Activated naive CD4-positive, alpha-beta T cell treated with anti-CD3 and anti-CD28 coated beads, Interleukin-2, amount 10 ng/mL, durations not matched to agents 7 days and 5 days (primary cell): Measurements from ENCODE around the gene FBXO2.
A peak's percentile ranks its signal among the peaks of the same experiment; 100 is the strongest.

Experiments
- CTCF ChIA-PET: fragments of 350-600 bp; sonication (Branson Sonifier 250); formaldehyde crosslinking; loops from one replicate; lab custom pipeline; 2021; ENCODE audit warnings: antibody characterized with exemption; lab: Charles Lee
- DNase-seq: peaks from one replicate; pipeline ENCODE4 v3.0.0-alpha.2; 2020
- H3K27ac Mint-ChIP-seq: one replicate; pipeline ENCODE4 v1.8.0; 2021; ENCODE audit warnings: mild to moderate bottlenecking, moderate library complexity, mixed read lengths
- H3K27me3 Mint-ChIP-seq: one replicate; pipeline ENCODE4 v1.8.0; 2021; ENCODE audit warnings: mild to moderate bottlenecking, mixed read lengths
- H3K36me3 Mint-ChIP-seq: one replicate; pipeline ENCODE4 v1.8.0; 2021; ENCODE audit warnings: mixed read lengths
- H3K4me1 Mint-ChIP-seq: one replicate; pipeline ENCODE4 v1.8.0; 2021; ENCODE audit warnings: mixed read lengths
- H3K4me3 Mint-ChIP-seq: one replicate; pipeline ENCODE4 v1.8.0; 2021; ENCODE audit warnings: mild to moderate bottlenecking, moderate library complexity, mixed read lengths
- H3K9me3 Mint-ChIP-seq: one replicate; pipeline ENCODE4 v1.8.0; 2021; ENCODE audit warnings: mixed read lengths

The FBXO2 gene

GRCh38 chr1:11691302-11691914 is 37.2 kb upstream of the FBXO2 start, which contains the start of gene DRAXIN:
DRAXIN (plus strand) TSS chr1:11691710; CDS start chr1:11706259, 14,549 bp downstream.
- H3K27me3 Mint-ChIP-seq: peaks cover 90% of the 10 kb centered on the region
- H3K36me3 Mint-ChIP-seq: no peaks in the 10 kb centered on the region
- no peaks in the 10 kb centered on the region for H3K9me3 Mint-ChIP-seq
- peak within 1 kb of the TSS; percentile 74 for H3K27ac Mint-ChIP-seq
- CTCF ChIA-PET: interaction anchor here (1.2 kb wide), 1 partner anchor 9 kb away, joined by 4 read pairs; no protein-coding TSS in a partner anchor
- peak within 1 kb of the TSS; percentile 52 for H3K4me3 Mint-ChIP-seq
- peaks cover 27% of the 10 kb centered on the region for H3K4me1 Mint-ChIP-seq
- peak; percentile 38 for DNase-seq

GRCh38 chr1:11690397-11691301 is 36.4 kb upstream of the FBXO2 start:
- H3K4me3 Mint-ChIP-seq: peak overlapping the region; percentile 35
- DNase-seq: no peak
- no peaks in the 10 kb centered on the region for H3K9me3 Mint-ChIP-seq
- peaks cover 89% of the 10 kb centered on the region for H3K27me3 Mint-ChIP-seq
- CTCF ChIA-PET: interaction anchor here (1.0 to 1.4 kb wide), 3 partner anchors 8 to 30 kb away, joined by 3 to 4 read pairs (median 4); no protein-coding TSS in a partner anchor
- H3K36me3 Mint-ChIP-seq: no peaks in the 10 kb centered on the region
- peaks cover 27% of the 10 kb centered on the region for H3K4me1 Mint-ChIP-seq
- H3K27ac Mint-ChIP-seq: no peak overlapping the region

DNA sequence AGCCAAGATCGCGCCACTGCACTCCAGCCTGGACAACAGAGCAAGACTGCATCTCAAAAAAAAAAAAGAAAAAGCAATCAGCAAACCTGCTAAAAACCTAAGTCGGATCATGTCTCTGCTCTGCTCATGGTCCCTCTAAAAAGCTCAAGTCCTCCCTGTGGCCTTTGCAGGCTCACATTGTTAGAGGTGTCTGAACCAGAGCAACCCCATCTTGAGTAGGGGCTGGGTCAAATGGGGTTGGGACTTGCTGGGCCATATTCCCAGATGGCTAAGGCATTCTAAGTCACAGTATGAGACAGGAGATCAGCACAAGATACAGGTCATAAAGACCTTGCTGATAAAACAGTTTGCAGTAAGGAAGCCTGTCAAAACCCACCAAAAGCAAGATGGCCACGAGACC is 34.3 kb upstream of the FBXO2 start:
- H3K4me3 Mint-ChIP-seq: no peak overlapping the region
- peaks cover 93% of the 10 kb centered on the region for H3K27me3 Mint-ChIP-seq
- DNase-seq: no peak
- H3K4me1 Mint-ChIP-seq: peaks cover 22% of the 10 kb centered on the region
- no peaks in the 10 kb centered on the region for H3K9me3 Mint-ChIP-seq
- no peaks in the 10 kb centered on the region for H3K36me3 Mint-ChIP-seq
- CTCF ChIA-PET: no interaction called here
- no peak overlapping the region for H3K27ac Mint-ChIP-seq

DNA sequence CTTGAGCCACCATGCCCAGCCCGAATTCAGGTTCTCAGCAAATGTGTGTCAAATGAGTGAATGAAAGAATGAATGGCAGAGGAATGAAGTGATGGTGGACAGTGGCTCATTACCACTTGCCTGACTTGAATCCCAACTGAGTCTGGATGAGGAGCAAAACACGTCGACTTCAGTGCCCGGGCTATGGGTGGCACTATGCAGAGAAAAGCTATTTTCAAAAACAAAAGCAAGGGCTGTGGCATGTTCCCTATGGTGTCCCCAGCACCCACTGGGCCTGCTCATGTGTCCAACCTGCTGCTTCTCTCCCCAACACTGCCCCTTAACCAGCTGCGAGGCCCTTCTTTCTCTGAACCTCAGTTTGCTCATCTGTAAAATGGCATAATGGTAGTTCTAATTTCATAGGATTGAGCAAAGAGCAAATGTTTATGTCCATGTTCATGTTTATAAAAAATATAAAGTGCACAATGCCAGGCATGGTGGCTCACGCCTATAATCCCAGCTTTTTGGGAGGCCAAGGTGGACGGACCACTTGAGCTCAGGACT is 31.1 kb upstream of the FBXO2 start:
- H3K27ac Mint-ChIP-seq: no peak overlapping the region
- no peak overlapping the region for H3K4me3 Mint-ChIP-seq
- peaks cover 84% of the 10 kb centered on the region for H3K27me3 Mint-ChIP-seq
- DNase-seq: no peak
- peaks cover 10% of the 10 kb centered on the region for H3K4me1 Mint-ChIP-seq
- CTCF ChIA-PET: interaction anchor here (0.6 to 2.2 kb wide), 3 partner anchors 10 to 383 kb away, joined by 3 to 6 read pairs (median 3); no protein-coding TSS in a partner anchor
- no peaks in the 10 kb centered on the region for H3K36me3 Mint-ChIP-seq
- H3K9me3 Mint-ChIP-seq: no peaks in the 10 kb centered on the region

DNA sequence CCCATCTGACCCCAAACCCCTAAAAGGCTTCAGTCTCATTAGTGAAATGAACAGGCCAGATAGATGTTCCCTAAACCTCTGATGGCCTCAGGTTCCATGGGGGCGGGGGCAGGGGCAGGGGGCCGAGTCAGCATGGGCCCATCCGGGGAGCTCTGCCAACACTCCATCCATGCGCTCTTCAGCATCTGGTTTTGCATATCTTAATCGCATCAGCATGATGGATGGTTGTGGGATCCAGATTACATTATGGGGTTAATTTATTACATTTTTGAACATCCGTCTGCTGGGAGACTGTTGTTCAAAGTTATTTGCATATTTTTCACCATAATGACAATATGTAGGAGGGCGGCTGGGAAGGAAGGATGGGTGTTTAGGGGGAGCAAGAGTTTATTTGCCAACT is 29.8 kb upstream of the FBXO2 start:
- no peak overlapping the region for H3K4me3 Mint-ChIP-seq
- peaks cover 72% of the 10 kb centered on the region for H3K27me3 Mint-ChIP-seq
- no peaks in the 10 kb centered on the region for H3K9me3 Mint-ChIP-seq
- H3K4me1 Mint-ChIP-seq: peaks cover 17% of the 10 kb centered on the region
- no peak for DNase-seq
- CTCF ChIA-PET: no interaction called here
- no peaks in the 10 kb centered on the region for H3K36me3 Mint-ChIP-seq
- H3K27ac Mint-ChIP-seq: no peak overlapping the region

- CTCF ChIA-PET: interaction anchor here (0.8 to 1.5 kb wide), 3 partner anchors 8 to 18 kb away, joined by 3 to 4 read pairs (median 4); no protein-coding TSS in a partner anchor
- peaks cover 21% of the 10 kb centered on the region for H3K4me1 Mint-ChIP-seq
- no peak for DNase-seq
- peaks cover 59% of the 10 kb centered on the region for H3K27me3 Mint-ChIP-seq
- H3K36me3 Mint-ChIP-seq: peaks cover 3% of the 10 kb centered on the region
- no peak overlapping the region for H3K27ac Mint-ChIP-seq
- no peaks in the 10 kb centered on the region for H3K9me3 Mint-ChIP-seq
- H3K4me3 Mint-ChIP-seq: no peak overlapping the region
Observed at GRCh38 chr1:11682799-11683198, 28.6 kb upstream of the FBXO2 start.

- CTCF ChIA-PET: interaction anchor here (0.8 to 2.1 kb wide), 6 partner anchors 8 to 38 kb away, joined by 3 to 13 read pairs (median 4); partner anchors contain the start of gene FBXO6
- no peak for DNase-seq
- Mint-ChIP-seq H3K4me3 (peak overlapping the region; percentile 87), H3K27ac (no peak overlapping the region), H3K27me3 (peaks cover 55% of the 10 kb centered on the region), H3K4me1 (peaks cover 21% of the 10 kb centered on the region), H3K36me3 (peaks cover 3% of the 10 kb centered on the region), H3K9me3 (no peaks in the 10 kb centered on the region)
Observed at GRCh38 chr1:11682287-11682771, 28.1 kb upstream of the FBXO2 start.

DNA sequence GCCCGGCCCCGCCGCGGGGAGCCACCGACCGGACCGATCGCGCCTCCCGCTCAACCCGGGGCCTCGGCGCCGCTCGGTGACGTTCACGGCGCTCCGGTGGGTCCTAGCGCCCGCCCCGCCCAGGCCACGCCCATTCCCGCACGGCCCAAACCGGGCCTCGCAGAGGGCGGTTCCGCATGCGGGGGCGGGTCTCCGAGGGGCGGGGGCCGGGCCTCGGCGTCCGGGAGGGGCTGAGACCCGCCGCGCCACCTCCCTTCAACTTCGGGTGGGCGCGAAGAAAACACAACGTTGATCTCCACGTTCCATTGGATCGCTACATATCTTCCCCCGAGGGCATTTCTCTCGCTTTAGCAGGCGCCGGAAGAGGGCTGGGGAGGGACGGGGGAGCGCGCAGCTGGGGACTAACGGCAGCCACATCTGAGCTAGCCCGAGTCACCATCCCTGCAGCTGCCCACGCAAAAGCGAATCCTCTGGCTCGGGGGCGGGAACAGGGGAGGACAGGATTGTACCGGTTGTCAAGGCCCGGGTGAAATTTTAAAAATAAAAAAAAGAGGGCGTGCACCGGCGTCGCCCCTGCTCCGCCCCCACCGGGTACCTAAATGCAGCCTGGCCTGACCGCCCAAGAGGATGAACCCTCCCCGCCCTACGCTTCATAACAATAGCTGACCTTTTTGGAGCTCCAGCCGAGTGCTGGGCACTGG is 27.0 kb upstream of the FBXO2 start, which contains the start of gene MAD2L2:
TSS of gene MAD2L2 (minus strand) at position 78 of the 701 bp plus-strand sequence. CDS start 547 bp downstream, outside the sequence.
- Mint-ChIP-seq H3K4me3 (peak within 1 kb of the TSS; percentile 87), H3K27ac (peak within 1 kb of the TSS; percentile 93), H3K9me3 (no peaks in the 10 kb centered on the region), H3K27me3 (peaks cover 46% of the 10 kb centered on the region), H3K4me1 (peaks cover 21% of the 10 kb centered on the region), H3K36me3 (peaks cover 3% of the 10 kb centered on the region)
- DNase-seq: peak; percentile 93
- CTCF ChIA-PET: interaction anchor here (0.7 to 2.1 kb wide), 4 partner anchors 17 to 36 kb away, joined by 3 to 13 read pairs (median 4); partner anchors contain the start of gene FBXO6

GRCh38 chr1:11680270-11681070 is 26.2 kb upstream of the FBXO2 start:
- H3K4me3 Mint-ChIP-seq: peak overlapping the region; percentile 80
- H3K27ac Mint-ChIP-seq: peak overlapping the region; percentile 78
- peaks cover 7% of the 10 kb centered on the region for H3K36me3 Mint-ChIP-seq
- H3K27me3 Mint-ChIP-seq: peaks cover 41% of the 10 kb centered on the region
- H3K9me3 Mint-ChIP-seq: no peaks in the 10 kb centered on the region
- H3K4me1 Mint-ChIP-seq: peaks cover 21% of the 10 kb centered on the region
- CTCF ChIA-PET: interaction anchor here (1.7 to 2.1 kb wide), 2 partner anchors 16 to 35 kb away, joined by 5 to 13 read pairs; partner anchors contain the start of gene FBXO6
- DNase-seq: no peak

GRCh38 chr1:11678442-11678841 is 24.2 kb upstream of the FBXO2 start:
- CTCF ChIA-PET: interaction anchor here (1.3 to 1.5 kb wide), 2 partner anchors 14 to 28 kb away, joined by 3 read pairs; partner anchors contain the start of gene FBXO6
- Mint-ChIP-seq H3K27me3 (peaks cover 20% of the 10 kb centered on the region), H3K36me3 (peaks cover 20% of the 10 kb centered on the region), H3K9me3 (no peaks in the 10 kb centered on the region), H3K27ac (no peak overlapping the region), H3K4me1 (peaks cover 21% of the 10 kb centered on the region), H3K4me3 (peak overlapping the region; percentile 6)
- DNase-seq: no peak

GRCh38 chr1:11676386-11677103 is 22.3 kb upstream of the FBXO2 start:
- H3K27me3 Mint-ChIP-seq: peaks cover 4% of the 10 kb centered on the region
- peaks cover 14% of the 10 kb centered on the region for H3K4me1 Mint-ChIP-seq
- H3K27ac Mint-ChIP-seq: no peak overlapping the region
- no peak overlapping the region for H3K4me3 Mint-ChIP-seq
- H3K9me3 Mint-ChIP-seq: no peaks in the 10 kb centered on the region
- CTCF ChIA-PET: interaction anchor here (1.4 kb wide), 1 partner anchor 43 kb away, joined by 5 read pairs; no protein-coding TSS in a partner anchor
- H3K36me3 Mint-ChIP-seq: peaks cover 23% of the 10 kb centered on the region
- no peak for DNase-seq

- peaks cover 29% of the 10 kb centered on the region for H3K36me3 Mint-ChIP-seq
- no peak for DNase-seq
- H3K9me3 Mint-ChIP-seq: no peaks in the 10 kb centered on the region
- no peaks in the 10 kb centered on the region for H3K27me3 Mint-ChIP-seq
- CTCF ChIA-PET: no interaction called here
- H3K4me1 Mint-ChIP-seq: peaks cover 14% of the 10 kb centered on the region
- no peak overlapping the region for H3K4me3 Mint-ChIP-seq
- H3K27ac Mint-ChIP-seq: no peak overlapping the region
Observed at GRCh38 chr1:11675325-11675724, 21.1 kb upstream of the FBXO2 start.
